Hypothalamus (tissue), 51 donors: ENCODE results near the gene LRIG2.
"Not testable (repeated sequence)": the region's sequence is repeated elsewhere in the genome, so short reads cannot be mapped to it uniquely, and the experiment has no call there.

Experiments
- DNase-seq, 51 donors: peaks; one replicate each; lab custom pipeline; 2025; lab: John Stamatoyannopoulos, UW

LRIG2 gene

GRCh38 chr1:113153116-113153803, 80.3 kb downstream of the LRIG2 start:
- DNase-seq, result peak in 16 of 51 donors; percentile 0 to 38 (median 10)

- no peak for DNase-seq
Observed at GRCh38 chr1:113156368-113156767, 83.4 kb downstream of the LRIG2 start.

DNA sequence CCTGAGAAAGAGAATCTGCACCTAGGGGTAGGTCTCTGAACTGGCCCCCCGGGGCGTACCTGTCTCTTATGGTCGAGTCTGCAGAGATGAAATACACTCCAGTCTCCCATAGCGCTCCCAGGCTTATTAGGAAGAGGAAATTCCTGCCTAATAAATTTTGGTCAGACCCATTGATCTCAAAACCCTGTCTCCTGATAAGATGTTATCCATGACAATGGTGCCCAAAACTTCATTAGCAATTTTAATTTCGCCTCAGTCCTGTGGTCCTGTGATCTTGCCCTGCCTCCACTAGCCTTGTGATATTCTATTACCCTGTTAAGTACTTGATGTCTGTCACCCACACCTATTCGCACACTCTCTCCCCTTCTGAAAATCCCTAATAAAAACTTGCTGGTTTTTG, 85.7 kb downstream of the LRIG2 start:
- not testable (repeated sequence) for DNase-seq

DNA sequence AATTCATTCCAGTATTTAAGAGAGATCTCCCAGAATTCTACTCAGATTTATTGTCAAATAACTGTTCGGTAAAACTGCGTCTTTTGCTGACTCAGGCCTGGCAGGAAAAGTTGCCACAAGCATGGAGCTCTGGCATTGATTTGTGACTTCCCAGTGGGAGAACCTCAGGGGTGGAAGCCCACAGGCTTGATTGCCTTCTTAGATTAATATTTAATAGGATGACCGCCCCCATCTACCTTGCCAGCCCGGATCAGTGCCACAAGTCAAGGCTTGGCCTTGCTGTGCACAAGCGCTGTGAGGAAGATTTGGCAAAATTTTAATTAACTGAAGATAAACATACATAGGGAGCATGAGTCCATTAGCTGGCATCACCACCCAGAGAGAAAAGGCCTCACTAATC, 93.5 kb downstream of the LRIG2 start:
- DNase-seq, result no peak

GRCh38 chr1:113168946-113169345, 95.9 kb downstream of the LRIG2 start:
- no peak for DNase-seq

- no peak for DNase-seq
Observed at GRCh38 chr1:113169591-113169990, 96.6 kb downstream of the LRIG2 start.

GRCh38 chr1:113170519-113170918, 97.5 kb downstream of the LRIG2 start:
- DNase-seq, result no peak

GRCh38 chr1:113178106-113178505, 105.1 kb downstream of the LRIG2 start:
- DNase-seq, result no peak

DNA sequence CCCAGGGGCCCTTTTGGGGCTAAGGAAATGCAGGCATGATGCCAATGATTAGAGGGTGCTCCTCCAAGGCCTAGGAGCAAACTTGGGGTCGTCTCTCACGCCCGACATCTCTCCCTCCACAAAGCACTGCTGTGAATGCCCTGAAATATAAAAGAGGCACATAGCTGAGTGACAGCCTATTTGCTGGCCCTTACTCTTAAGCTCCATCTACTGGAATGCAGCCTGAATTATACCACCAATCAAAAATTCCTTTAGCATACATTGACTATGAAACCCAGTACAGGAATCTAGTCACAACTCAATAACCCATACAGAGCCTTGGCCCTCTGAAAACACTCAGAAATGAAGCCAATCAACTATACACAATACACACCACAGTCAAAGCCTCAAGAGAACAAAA, 105.5 kb downstream of the LRIG2 start:
- no peak for DNase-seq
